ENCODE data around the gene LRRC8C.
A peak's percentile ranks its signal among the peaks of the same experiment; 100 is the strongest.

The LRRC8C gene

DNA sequence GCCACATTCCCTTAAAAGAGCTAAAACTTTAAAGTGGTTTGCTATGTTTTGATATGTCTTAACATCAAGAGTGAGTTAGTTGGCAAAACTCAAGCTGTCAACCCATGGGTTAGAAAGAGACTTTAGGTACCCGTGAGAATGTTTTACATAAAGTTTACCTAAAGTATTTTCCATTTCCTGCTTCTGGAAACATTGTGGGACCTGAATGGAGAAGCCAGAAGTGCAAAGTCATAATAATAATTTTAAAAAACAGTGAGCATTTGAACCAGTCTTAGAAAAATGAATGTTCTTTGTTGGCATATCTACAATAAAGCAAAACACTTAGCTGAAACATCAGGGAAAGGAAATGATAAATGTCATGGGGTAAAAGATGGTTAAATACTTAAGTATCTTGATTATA, 34.8 kb downstream of the LRRC8C start:
- peak overlapping the region; percentile 84 for H3K27ac Mint-ChIP-seq
- peaks cover 6% of the 10 kb centered on the region for H3K9me3 Mint-ChIP-seq
- H3K27me3 Mint-ChIP-seq = no peaks in the 10 kb centered on the region
- H3K36me3 Mint-ChIP-seq (ENCODE audit: low read depth) = peaks cover 88% of the 10 kb centered on the region
- H3K4me1 Mint-ChIP-seq (ENCODE audit: low read depth) = peaks cover 92% of the 10 kb centered on the region
- H3K4me3 Mint-ChIP-seq = no peak overlapping the region
- no peak for DNase-seq

DNA sequence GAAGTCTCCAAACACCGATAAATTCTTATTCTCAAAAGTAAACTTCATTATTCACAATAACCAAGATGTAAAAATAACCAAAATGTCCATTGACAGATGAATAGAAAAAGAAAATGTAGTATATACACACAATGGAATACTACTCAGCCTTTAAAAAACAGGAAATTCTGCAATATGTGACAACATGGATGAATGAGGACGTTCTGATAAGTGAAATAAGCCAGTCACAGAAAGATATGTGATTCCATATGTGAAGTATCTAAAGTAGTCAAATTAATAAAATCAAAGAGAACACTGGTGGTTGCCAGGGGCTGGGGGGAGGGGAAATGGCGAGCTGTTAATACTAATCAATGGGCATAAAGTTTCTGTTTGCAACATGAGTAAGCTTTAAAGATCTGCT, 36.0 kb downstream of the LRRC8C start:
- peaks cover 95% of the 10 kb centered on the region for H3K4me1 Mint-ChIP-seq (ENCODE audit: low read depth)
- no peak for DNase-seq
- peaks cover 2% of the 10 kb centered on the region for H3K9me3 Mint-ChIP-seq
- peak overlapping the region; percentile 65 for H3K27ac Mint-ChIP-seq
- no peak overlapping the region for H3K4me3 Mint-ChIP-seq
- peaks cover 87% of the 10 kb centered on the region for H3K36me3 Mint-ChIP-seq (ENCODE audit: low read depth)
- H3K27me3 Mint-ChIP-seq = no peaks in the 10 kb centered on the region

DNA sequence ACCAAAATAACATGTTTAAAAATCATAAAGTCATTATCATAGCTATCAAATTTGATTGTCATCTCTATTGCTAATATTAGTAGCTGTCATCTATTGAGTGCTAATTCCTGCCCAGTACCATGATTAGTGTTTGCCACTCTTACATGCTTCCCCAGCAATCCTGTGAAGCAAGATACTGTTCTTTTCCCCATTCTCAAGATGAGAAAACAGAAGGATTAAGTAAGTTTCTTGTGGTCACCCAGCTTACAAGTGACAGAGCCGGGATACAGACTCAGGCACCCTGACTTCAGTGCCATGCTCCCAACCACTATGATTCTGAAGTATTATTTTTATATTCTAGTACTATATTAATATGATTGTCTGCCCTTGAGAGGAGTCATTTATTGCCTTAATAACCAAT, 36.5 kb downstream of the LRRC8C start:
- no peak for DNase-seq
- Mint-ChIP-seq H3K4me3 (no peak overlapping the region), H3K27ac (peak overlapping the region; percentile 84), H3K9me3 (peaks cover 2% of the 10 kb centered on the region), H3K36me3 (ENCODE audit: low read depth) (peaks cover 87% of the 10 kb centered on the region), H3K27me3 (no peaks in the 10 kb centered on the region), H3K4me1 (ENCODE audit: low read depth) (peaks cover 95% of the 10 kb centered on the region)

DNA sequence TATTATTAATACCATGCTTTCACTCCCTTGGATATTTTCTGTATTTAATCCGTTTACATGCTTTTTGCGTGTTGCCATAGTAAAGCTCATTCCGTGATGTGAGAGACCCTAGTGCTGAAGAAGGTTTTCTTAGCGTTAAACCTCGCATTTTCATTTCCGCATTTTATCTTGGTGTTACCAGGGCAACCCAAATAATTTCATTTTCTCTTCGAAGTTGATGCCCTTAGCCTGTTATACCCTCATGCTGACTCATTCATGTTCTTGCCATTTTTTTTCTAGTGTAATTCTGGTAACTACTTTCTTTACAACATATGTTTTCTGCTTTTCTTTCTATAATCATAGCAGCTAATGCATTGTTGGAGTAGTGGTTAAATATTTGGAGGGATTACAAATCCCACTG, 37.2 kb downstream of the LRRC8C start:
- Mint-ChIP-seq H3K4me3 (peak overlapping the region; percentile 26), H3K36me3 (ENCODE audit: low read depth) (peaks cover 87% of the 10 kb centered on the region), H3K27me3 (no peaks in the 10 kb centered on the region), H3K9me3 (peaks cover 2% of the 10 kb centered on the region), H3K4me1 (ENCODE audit: low read depth) (peaks cover 95% of the 10 kb centered on the region), H3K27ac (peak overlapping the region; percentile 84)
- DNase-seq = no peak

DNA sequence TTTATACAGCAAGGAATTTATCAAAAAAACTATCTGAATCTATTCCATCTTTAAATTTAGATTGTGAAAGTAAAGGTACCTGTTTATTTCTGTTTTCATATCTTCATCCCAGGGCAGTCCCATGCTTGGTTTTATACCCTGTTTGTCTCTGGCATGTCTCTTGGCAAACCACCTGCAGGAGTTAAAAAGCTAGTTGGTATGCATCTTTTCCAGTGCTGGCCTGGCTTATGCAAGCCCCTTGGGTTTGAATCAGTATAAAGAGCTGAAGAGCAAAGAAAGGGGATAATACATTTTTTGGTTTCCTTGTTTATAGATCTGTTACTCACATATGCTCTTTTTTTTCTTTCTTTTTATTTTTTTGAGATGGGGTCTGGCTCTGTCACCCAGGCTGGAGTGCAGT, 37.8 kb downstream of the LRRC8C start:
- H3K4me1 Mint-ChIP-seq (ENCODE audit: low read depth) = peaks cover 97% of the 10 kb centered on the region
- H3K9me3 Mint-ChIP-seq = peaks cover 2% of the 10 kb centered on the region
- no peaks in the 10 kb centered on the region for H3K27me3 Mint-ChIP-seq
- H3K4me3 Mint-ChIP-seq = peak overlapping the region; percentile 3
- peaks cover 90% of the 10 kb centered on the region for H3K36me3 Mint-ChIP-seq (ENCODE audit: low read depth)
- no peak for DNase-seq
- H3K27ac Mint-ChIP-seq = peak overlapping the region; percentile 75

DNA sequence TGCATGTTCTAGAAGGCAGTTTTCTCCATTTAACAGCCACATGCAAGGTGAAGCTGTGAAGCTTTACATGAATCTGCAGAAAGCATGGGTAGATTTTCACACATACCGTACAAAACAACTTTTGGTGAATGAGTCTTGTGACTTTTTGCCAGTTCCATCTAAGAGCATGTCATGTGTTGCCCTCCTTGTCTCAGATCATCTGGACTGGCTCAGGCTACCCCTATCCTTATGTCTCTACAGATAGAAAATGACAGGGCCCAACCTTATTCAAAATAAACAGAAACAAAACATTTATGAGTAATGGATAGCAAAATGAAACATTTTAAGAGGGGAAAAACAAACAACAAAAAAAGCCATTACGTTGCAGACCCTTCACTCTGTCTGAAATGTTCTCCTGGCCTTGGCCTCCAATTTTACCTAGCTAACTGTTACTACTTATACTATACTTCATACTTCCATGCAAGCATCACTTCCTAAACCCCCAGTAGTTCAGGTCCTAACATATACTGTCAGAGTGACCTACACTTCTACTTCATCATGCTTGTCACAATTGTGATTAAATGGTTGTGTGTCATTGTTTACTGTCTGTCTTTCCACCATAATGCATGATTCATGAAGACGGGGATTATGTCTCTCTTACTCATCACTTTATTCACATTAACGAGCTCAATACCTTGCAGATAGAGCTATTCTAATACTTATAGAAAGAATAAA, 39.0 kb downstream of the LRRC8C start:
- H3K4me3 Mint-ChIP-seq = no peak overlapping the region
- no peaks in the 10 kb centered on the region for H3K27me3 Mint-ChIP-seq
- H3K4me1 Mint-ChIP-seq (ENCODE audit: low read depth) = peaks cover 95% of the 10 kb centered on the region
- peaks cover 2% of the 10 kb centered on the region for H3K9me3 Mint-ChIP-seq
- DNase-seq = no peak
- H3K27ac Mint-ChIP-seq = peak overlapping the region; percentile 75
- peaks cover 88% of the 10 kb centered on the region for H3K36me3 Mint-ChIP-seq (ENCODE audit: low read depth)

DNA sequence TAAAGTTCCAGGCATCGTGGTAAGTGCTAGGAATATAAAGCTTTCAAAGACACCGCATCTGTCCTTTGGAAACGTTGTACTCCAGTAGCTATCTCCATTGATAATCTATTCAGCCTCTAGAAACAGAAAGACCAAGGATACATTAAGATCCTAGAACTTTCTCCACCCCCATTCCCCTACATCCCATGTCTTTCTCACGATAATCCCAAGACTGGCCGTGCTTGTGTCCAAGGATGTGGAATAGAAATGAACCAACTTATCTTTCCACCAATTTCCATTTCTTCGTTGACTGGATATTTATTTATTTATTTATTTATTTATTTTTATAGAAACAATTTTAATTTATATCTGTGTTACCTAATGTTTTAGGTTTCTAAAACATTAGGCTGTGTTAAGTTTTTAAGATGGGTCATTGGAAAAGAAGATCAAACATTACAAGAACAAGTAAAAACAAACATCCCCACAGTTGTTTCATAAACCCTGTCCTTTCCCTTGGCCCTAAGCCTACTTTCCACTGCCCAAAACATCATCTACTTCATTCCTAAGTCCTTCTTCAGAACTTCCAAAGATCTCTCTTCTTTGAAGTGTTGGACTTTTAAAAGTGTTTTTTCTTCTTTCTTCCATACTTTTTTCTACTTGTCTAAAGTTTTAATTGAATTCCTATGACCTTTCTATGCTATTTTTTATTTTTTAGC, 39.7 kb downstream of the LRRC8C start:
- H3K4me3 Mint-ChIP-seq = no peak overlapping the region

DNA sequence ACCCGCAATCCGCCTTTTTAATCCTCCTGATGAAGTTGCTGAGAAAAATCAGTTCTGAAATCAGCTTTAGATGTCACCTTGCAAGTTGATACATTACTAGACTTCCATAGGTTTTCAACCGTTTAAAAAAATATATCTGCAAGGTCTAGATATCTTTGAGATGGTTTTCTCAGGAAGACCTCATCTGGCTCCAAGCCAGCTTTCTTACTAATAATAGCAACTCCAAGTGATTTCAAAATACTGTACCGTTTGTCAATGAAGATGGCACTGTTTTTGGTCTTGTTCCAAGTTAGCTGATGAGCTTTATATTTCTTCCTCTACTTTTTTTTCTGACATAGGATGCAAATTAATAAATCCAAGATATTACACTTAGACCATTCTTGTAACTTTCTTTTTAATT, 40.3 kb downstream of the LRRC8C start:
- Mint-ChIP-seq H3K27ac (peak overlapping the region; percentile 76), H3K9me3 (peaks cover 2% of the 10 kb centered on the region), H3K4me1 (ENCODE audit: low read depth) (peaks cover 95% of the 10 kb centered on the region), H3K36me3 (ENCODE audit: low read depth) (peaks cover 89% of the 10 kb centered on the region), H3K4me3 (no peak overlapping the region), H3K27me3 (no peaks in the 10 kb centered on the region)
- no peak for DNase-seq

More for the DNA sequence above, 39.7 kb downstream of the LRRC8C start:
- Mint-ChIP-seq H3K36me3 (ENCODE audit: low read depth) (peaks cover 89% of the 10 kb centered on the region), H3K9me3 (peaks cover 2% of the 10 kb centered on the region), H3K4me1 (ENCODE audit: low read depth) (peaks cover 95% of the 10 kb centered on the region), H3K27ac (peak overlapping the region; percentile 76), H3K27me3 (no peaks in the 10 kb centered on the region)
- DNase-seq = no peak

DNA sequence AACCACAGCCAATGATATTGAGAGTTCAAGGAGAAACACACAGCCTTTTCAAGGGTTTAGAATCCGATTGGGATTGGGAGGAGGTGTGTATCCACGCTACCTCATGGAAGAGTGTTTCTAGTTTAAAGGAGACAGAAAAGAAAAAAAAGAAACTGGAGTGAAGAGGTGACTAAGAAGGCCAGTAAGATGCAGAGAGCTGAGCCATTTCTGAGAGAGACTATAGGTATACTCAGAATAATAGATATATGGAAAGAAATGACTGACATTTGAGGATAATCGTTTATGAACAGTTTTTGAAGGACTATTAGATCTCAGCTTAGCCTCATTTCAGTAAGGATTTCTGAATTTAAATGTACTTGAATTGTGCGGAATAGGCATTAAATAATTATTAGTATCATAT, 42.8 kb downstream of the LRRC8C start:
- H3K4me1 Mint-ChIP-seq (ENCODE audit: low read depth) = peaks cover 83% of the 10 kb centered on the region
- peak overlapping the region; percentile 91 for H3K27ac Mint-ChIP-seq
- DNase-seq = no peak
- H3K9me3 Mint-ChIP-seq = peaks cover 7% of the 10 kb centered on the region
- no peaks in the 10 kb centered on the region for H3K27me3 Mint-ChIP-seq
- no peak overlapping the region for H3K4me3 Mint-ChIP-seq
- H3K36me3 Mint-ChIP-seq (ENCODE audit: low read depth) = peaks cover 94% of the 10 kb centered on the region

DNA sequence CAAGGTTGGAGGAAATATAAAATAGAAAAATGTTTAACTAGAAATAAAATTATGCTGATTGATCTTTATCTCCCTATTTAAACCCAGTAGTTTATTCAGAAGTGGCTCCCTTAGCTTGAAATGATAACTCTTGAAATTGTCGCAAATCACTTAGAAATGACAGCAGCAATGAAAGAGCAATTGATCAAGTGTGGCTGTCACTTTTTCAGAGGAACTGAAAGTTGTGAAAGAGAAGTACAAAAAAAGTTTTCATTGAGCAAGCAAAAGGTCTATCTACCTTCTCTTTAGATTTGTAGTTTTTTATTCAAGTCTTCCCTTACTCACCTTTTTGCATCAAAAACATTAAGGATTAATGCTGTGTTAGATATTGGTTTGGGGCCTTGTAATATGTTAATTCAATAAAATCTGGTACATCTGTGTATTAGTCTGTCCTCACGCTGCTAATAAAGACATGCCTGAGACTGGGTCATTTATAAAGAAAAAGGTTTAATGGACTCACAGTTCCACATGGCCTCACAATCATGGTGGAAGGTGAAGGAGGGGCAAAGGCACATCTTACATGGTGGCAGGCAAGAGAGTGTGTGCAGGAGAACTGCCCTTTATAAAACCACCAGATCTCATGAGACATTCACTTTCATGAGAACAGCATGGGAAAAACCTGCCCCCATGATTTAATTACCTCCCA, 48.3 kb downstream of the LRRC8C start:
- H3K4me1 Mint-ChIP-seq (ENCODE audit: low read depth) = peaks cover 66% of the 10 kb centered on the region
- H3K9me3 Mint-ChIP-seq = peaks cover 11% of the 10 kb centered on the region
- no peaks in the 10 kb centered on the region for H3K27me3 Mint-ChIP-seq
- no peak overlapping the region for H3K4me3 Mint-ChIP-seq
- no peak for DNase-seq
- peak overlapping the region; percentile 9 for H3K27ac Mint-ChIP-seq
- H3K36me3 Mint-ChIP-seq (ENCODE audit: low read depth) = peaks cover 87% of the 10 kb centered on the region

DNA sequence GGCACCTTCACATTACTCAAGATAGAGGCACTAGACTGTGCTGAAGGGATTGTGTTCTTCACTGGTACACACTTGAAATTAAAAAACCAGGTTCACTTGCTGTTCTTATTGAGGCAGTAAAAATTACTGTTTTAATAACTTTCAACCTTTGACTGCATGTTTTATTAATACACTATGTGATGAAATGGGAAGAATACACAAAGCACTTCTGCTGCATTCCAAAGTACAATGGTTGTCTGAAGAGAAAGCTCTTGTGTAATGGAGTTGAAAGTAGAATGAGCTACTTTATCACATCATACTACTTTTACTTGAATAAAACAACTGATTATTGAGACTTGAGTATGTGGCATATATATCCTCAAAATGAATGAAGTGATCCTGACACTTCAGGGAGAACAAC, 49.7 kb downstream of the LRRC8C start:
- Mint-ChIP-seq H3K4me3 (no peak overlapping the region), H3K36me3 (ENCODE audit: low read depth) (peaks cover 87% of the 10 kb centered on the region), H3K27me3 (no peaks in the 10 kb centered on the region), H3K27ac (no peak overlapping the region), H3K9me3 (peaks cover 15% of the 10 kb centered on the region), H3K4me1 (ENCODE audit: low read depth) (peaks cover 66% of the 10 kb centered on the region)
- no peak for DNase-seq

DNA sequence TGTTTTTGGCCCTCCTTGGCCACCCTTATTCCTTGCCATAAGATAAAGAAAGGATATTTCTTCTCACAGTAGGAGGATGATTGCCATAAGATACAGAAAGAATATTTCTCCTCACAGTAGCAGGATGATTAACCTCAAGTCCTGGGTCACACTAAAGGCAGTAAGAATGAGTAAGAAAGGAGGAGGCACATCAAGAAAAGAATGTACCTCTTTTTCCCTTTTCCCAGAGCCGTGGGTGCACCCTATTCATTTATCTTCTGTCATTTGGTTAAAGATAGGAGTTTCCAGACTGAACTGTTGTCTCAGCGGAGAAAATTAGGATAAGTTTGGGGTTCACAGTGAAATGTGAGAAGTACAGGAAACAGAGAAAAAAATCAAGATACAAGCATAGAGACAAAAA, 52.5 kb downstream of the LRRC8C start:
- H3K27ac Mint-ChIP-seq = peak overlapping the region; percentile 77
- H3K9me3 Mint-ChIP-seq = peaks cover 10% of the 10 kb centered on the region
- H3K27me3 Mint-ChIP-seq = no peaks in the 10 kb centered on the region
- H3K36me3 Mint-ChIP-seq (ENCODE audit: low read depth) = peaks cover 87% of the 10 kb centered on the region
- H3K4me3 Mint-ChIP-seq = no peak overlapping the region
- peaks cover 72% of the 10 kb centered on the region for H3K4me1 Mint-ChIP-seq (ENCODE audit: low read depth)
- no peak for DNase-seq

DNA sequence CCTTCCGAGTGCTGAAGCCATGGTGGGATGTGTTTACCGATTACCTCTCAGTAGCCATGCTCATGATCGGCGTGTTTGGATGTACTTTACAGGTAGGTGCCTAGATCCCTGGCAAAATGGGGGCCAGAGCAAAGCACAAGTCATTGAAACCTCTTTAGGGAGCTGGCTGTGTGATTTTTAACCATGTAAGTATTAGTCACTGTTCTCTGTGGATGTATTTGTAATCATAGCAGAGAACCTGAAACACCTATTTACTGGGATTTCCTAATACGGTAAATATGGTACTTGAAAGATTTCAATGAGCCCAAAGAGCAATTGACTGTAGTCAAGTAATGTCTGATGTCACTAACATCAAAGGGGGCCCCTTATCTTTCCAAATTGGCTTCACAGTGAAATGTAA, 53.6 kb downstream of the LRRC8C start:
- H3K9me3 Mint-ChIP-seq = peaks cover 4% of the 10 kb centered on the region
- no peak overlapping the region for H3K4me3 Mint-ChIP-seq
- no peaks in the 10 kb centered on the region for H3K27me3 Mint-ChIP-seq
- H3K36me3 Mint-ChIP-seq (ENCODE audit: low read depth) = peaks cover 89% of the 10 kb centered on the region
- peaks cover 77% of the 10 kb centered on the region for H3K4me1 Mint-ChIP-seq (ENCODE audit: low read depth)
- peak overlapping the region; percentile 77 for H3K27ac Mint-ChIP-seq
- DNase-seq = no peak

DNA sequence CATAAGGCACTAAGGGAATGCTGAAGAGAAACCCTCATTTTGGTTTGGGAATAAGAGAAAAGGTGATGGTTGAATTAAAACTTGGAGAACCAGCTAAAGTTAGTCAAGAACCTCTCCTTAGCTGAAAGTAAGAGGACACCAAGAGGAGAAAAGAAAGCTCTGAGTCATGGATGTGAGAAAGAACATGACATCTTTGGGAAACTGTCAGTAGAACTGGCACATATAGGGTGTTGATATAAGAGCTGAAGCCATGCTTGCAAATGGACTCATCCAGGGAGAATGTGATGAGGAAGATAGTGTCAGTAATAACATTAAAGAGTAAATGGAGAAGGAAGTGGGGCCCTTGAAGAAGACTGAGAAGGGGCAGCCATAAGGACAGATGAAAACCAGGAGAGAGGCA, 54.3 kb downstream of the LRRC8C start:
- Mint-ChIP-seq H3K36me3 (ENCODE audit: low read depth) (peaks cover 88% of the 10 kb centered on the region), H3K4me3 (no peak overlapping the region), H3K27me3 (no peaks in the 10 kb centered on the region), H3K9me3 (peaks cover 4% of the 10 kb centered on the region), H3K27ac (peak overlapping the region; percentile 77), H3K4me1 (ENCODE audit: low read depth) (peaks cover 81% of the 10 kb centered on the region)
- DNase-seq = no peak

DNA sequence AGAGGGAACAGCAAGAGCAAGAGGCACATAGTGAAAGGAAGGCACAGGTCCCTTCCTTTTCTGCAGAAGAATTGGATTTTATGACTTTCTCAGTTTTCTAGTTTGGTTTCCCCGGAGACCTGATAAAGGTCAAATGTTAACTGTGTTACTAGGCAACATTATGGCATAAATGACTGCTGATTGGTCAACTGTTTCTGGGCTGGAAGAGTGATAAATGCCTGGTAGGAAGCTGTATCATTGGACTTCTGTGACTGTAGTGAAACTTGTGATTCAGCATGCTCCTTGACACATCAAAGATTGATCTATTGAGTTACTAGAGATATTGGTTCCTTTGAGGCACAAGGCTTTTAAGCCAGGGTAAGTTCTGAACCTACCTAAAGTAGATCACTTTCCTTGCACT, 55.7 kb downstream of the LRRC8C start:
- no peak for DNase-seq
- peaks cover 87% of the 10 kb centered on the region for H3K4me1 Mint-ChIP-seq (ENCODE audit: low read depth)
- peaks cover 4% of the 10 kb centered on the region for H3K9me3 Mint-ChIP-seq
- peaks cover 93% of the 10 kb centered on the region for H3K36me3 Mint-ChIP-seq (ENCODE audit: low read depth)
- H3K27ac Mint-ChIP-seq = peak overlapping the region; percentile 88
- H3K4me3 Mint-ChIP-seq = no peak overlapping the region
- H3K27me3 Mint-ChIP-seq = no peaks in the 10 kb centered on the region
